Erythroblast (primary cell): ENCODE results near the gene AK5.
"Not testable (repeated sequence)": the region's sequence is repeated elsewhere in the genome, so short reads cannot be mapped to it uniquely, and the experiment has no call there.

Experiments
- DNase-seq, 2 experiments: peaks; one replicate each; lab custom pipeline; 2025; lab: John Stamatoyannopoulos, UW
- GATA1 ChIP-seq: IDR thresholded peaks from 2 replicates; pipeline ENCODE4 v1.6.1; 2011; ENCODE audit warnings: low read depth, mild to moderate bottlenecking, control low read depth, low read length, moderate library complexity
- POLR2A ChIP-seq: IDR thresholded peaks from 2 replicates; pipeline ENCODE4 v1.6.1; 2011; ENCODE audit warnings: mild to moderate bottlenecking, low read length

Gene AK5

GRCh38 chr1:77308889-77309621 lies 27.2 kb downstream of the AK5 start:
- no peak for TF ChIP-seq POLR2A
- TF ChIP-seq GATA1, result no peak
- DNase-seq, result no peak

GRCh38 chr1:77310924-77311323 lies 29.1 kb downstream of the AK5 start:
- no peak for DNase-seq
- TF ChIP-seq POLR2A (no peak), GATA1 (no peak)

- not testable (repeated sequence) for DNase-seq
These were observed 30.5 kb downstream of the AK5 start for GRCh38 chr1:77312364-77312763.

GRCh38 chr1:77313491-77313890 lies 31.7 kb downstream of the AK5 start:
- DNase-seq, result peak in 1 of 2 experiments; percentile 2

GRCh38 chr1:77316006-77316405 lies 34.2 kb downstream of the AK5 start:
- no peak for DNase-seq

More at GRCh38 chr1:77313491-77313890, 31.7 kb downstream of the AK5 start:
- TF ChIP-seq GATA1, result no peak
- no peak for TF ChIP-seq POLR2A

GRCh38 chr1:77316966-77317365 lies 35.1 kb downstream of the AK5 start:
- no peak for TF ChIP-seq POLR2A
- TF ChIP-seq GATA1, result no peak
- no peak for DNase-seq

More at GRCh38 chr1:77316006-77316405, 34.2 kb downstream of the AK5 start:
- TF ChIP-seq GATA1 (no peak), POLR2A (no peak)

GRCh38 chr1:77319036-77319705 lies 37.4 kb downstream of the AK5 start:
- TF ChIP-seq POLR2A (no peak), GATA1 (no peak)
- no peak for DNase-seq

GRCh38 chr1:77322061-77322900 lies 40.5 kb downstream of the AK5 start:
- no peak for DNase-seq
- TF ChIP-seq GATA1, result no peak
- TF ChIP-seq POLR2A, result no peak

GRCh38 chr1:77333501-77333900 lies 51.7 kb downstream of the AK5 start:
- TF ChIP-seq GATA1 (no peak), POLR2A (no peak)
- no peak for DNase-seq

GRCh38 chr1:77336729-77337128 lies 54.9 kb downstream of the AK5 start:
- TF ChIP-seq GATA1 (no peak), POLR2A (no peak)
- DNase-seq, result no peak

GRCh38 chr1:77339326-77339725 lies 57.5 kb downstream of the AK5 start:
- no peak for TF ChIP-seq GATA1
- TF ChIP-seq POLR2A, result no peak
- DNase-seq, result no peak

GRCh38 chr1:77341195-77341594 lies 59.4 kb downstream of the AK5 start:
- TF ChIP-seq GATA1, result no peak
- no peak for TF ChIP-seq POLR2A
- DNase-seq, result no peak

- DNase-seq, result no peak
- TF ChIP-seq POLR2A (no peak), GATA1 (no peak)
These were observed 60.9 kb downstream of the AK5 start for GRCh38 chr1:77342745-77343144.

GRCh38 chr1:77347646-77348045 lies 65.8 kb downstream of the AK5 start:
- TF ChIP-seq POLR2A (no peak), GATA1 (no peak)
- peak in 1 of 2 experiments; percentile 3 for DNase-seq
